Neural progenitor cell (in vitro differentiated cells): ENCODE results near the gene HMGB4.

Experiments
- CTCF ChIP-seq: fragments of 200-600 bp; sonication (generic); IDR thresholded peaks from 2 replicates; pipeline ENCODE4 v1.5.1; 2017; ENCODE audit warnings: antibody characterized with exemption, mild to moderate bottlenecking
- EZH2 ChIP-seq: fragments of 200-600 bp; sonication (generic); IDR thresholded peaks from 2 replicates; pipeline ENCODE4 v1.6.1; 2017; ENCODE audit warnings: antibody characterized with exemption, mild to moderate bottlenecking, moderate library complexity

- TF ChIP-seq CTCF: no peak
- TF ChIP-seq EZH2: no peak
These were observed 43.1 kb upstream of the HMGB4 start for GRCh38 chr1:33820804-33821203.
